ENCODE measurements around the gene C3orf85. TPM values are rescaled to one million over a fixed set of nuclear protein-coding genes. Genes with fewer than 3 reads are reported as not detected.

The C3orf85 gene
- total and polyA plus RNA-seq, 8 donors: 0.55 TPM; not detected in 7

DNA sequence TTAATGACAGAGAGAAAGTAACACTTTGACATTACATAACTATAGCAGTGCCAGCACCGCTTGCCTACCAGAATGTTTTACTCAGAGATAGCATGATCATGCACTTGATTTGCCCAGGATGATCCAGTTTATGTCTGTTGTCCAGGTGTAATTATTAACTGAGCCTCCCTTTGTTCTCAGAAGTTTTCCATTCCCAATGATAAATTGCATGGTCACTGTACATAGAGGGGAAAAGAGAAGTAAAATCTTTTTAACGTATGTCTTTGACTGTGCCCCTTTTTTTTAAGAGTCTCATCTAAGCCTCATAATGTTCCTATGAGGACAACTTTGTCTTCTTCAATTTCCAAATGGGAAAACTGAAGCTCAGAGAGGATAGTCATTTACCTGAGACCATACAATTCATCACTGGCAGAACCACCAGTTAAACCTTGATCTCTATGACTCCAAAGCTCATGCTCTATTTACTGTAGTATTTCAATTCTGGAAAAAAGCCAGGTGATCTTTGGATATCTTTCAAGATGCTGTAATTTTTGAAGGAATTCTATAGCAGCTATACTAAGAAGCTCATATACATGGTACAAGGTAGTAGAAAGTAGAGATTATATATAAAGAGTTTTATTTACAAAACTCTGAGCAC, 25.1 kb downstream of the C3orf85 start:
- Histone ChIP-seq H3K4me1 (no peaks in the 10 kb centered on the region), H3K4me3 (no peak overlapping the region), H3K27ac (no peak overlapping the region), H3K9me3 (peaks cover 0 to 6% (median 0%) of the 10 kb centered on the region in 4 donors), H3K27me3 (no peaks in the 10 kb centered on the region), H3K36me3 (no peaks in the 10 kb centered on the region)
- no peak for DNase-seq
- 25 to 74% (median 43%) methylated on average over 2 of the region's 2 CpGs for WGBS, 5 donors
- no peak for TF ChIP-seq POLR2AphosphoS5 (IDR thresholded peaks at IDR 0.05)
- TF ChIP-seq POLR2A (IDR thresholded peaks at IDR 0.05): no peak
- TF ChIP-seq, protein P1, sequence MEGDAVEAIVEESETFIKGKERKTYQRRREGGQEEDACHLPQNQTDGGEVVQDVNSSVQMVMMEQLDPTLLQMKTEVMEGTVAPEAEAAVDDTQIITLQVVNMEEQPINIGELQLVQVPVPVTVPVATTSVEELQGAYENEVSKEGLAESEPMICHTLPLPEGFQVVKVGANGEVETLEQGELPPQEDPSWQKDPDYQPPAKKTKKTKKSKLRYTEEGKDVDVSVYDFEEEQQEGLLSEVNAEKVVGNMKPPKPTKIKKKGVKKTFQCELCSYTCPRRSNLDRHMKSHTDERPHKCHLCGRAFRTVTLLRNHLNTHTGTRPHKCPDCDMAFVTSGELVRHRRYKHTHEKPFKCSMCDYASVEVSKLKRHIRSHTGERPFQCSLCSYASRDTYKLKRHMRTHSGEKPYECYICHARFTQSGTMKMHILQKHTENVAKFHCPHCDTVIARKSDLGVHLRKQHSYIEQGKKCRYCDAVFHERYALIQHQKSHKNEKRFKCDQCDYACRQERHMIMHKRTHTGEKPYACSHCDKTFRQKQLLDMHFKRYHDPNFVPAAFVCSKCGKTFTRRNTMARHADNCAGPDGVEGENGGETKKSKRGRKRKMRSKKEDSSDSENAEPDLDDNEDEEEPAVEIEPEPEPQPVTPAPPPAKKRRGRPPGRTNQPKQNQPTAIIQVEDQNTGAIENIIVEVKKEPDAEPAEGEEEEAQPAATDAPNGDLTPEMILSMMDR (IDR thresholded peaks at IDR 0.05): no peak
- no peak for TF ChIP-seq EP300 (IDR thresholded peaks at IDR 0.05)
- intact Hi-C loops (cut with DNase I; ENCODE audit: low total_unique reads): no loop called here

GRCh38 chr3:109165905-109166304, 29.4 kb downstream of the C3orf85 start:
- Histone ChIP-seq H3K4me3 (no peak overlapping the region), H3K27ac (no peak overlapping the region), H3K9me3 (no peaks in the 10 kb centered on the region), H3K27me3 (no peaks in the 10 kb centered on the region), H3K4me1 (no peaks in the 10 kb centered on the region), H3K36me3 (no peaks in the 10 kb centered on the region)
- intact Hi-C loops (cut with DNase I; ENCODE audit: low total_unique reads): no loop called here
- DNase-seq: no peak
- 77 to 87% (median 80%) methylated on average over 4 of the region's 4 CpGs for WGBS, 5 donors
- TF ChIP-seq EP300 (IDR thresholded peaks at IDR 0.05) (no peak), POLR2A (IDR thresholded peaks at IDR 0.05) (no peak), POLR2AphosphoS5 (IDR thresholded peaks at IDR 0.05) (no peak)
- TF ChIP-seq, protein P1 (IDR thresholded peaks at IDR 0.05): no peak

- H3K9me3 ChIP-seq: no peaks in the 10 kb centered on the region
- intact Hi-C loops (cut with DNase I; ENCODE audit: low total_unique reads): no loop called here
- no peaks in the 10 kb centered on the region for H3K4me1 ChIP-seq
- no peak for DNase-seq
- no peaks in the 10 kb centered on the region for H3K27me3 ChIP-seq
- WGBS, 5 donors: 90 to 98% (median 95%) methylated on average over 3 of the region's 3 CpGs
- no peak overlapping the region for H3K4me3 ChIP-seq
- TF ChIP-seq EP300 (IDR thresholded peaks at IDR 0.05) (no peak), POLR2AphosphoS5 (IDR thresholded peaks at IDR 0.05) (no peak), POLR2A (IDR thresholded peaks at IDR 0.05) (no peak)
- TF ChIP-seq, protein P1 (IDR thresholded peaks at IDR 0.05): no peak
- H3K27ac ChIP-seq: no peak overlapping the region
- H3K36me3 ChIP-seq: no peaks in the 10 kb centered on the region
Observed at GRCh38 chr3:109171479-109171878, 35.0 kb downstream of the C3orf85 start.

GRCh38 chr3:109175411-109175810, 38.9 kb downstream of the C3orf85 start:
- no peaks in the 10 kb centered on the region for H3K4me1 ChIP-seq
- no peak overlapping the region for H3K27ac ChIP-seq
- DNase-seq: no peak
- TF ChIP-seq POLR2A (IDR thresholded peaks at IDR 0.05): no peak
- no peak for TF ChIP-seq EP300 (IDR thresholded peaks at IDR 0.05)
- TF ChIP-seq, protein P1 (IDR thresholded peaks at IDR 0.05): no peak
- TF ChIP-seq POLR2AphosphoS5 (IDR thresholded peaks at IDR 0.05): no peak
- H3K9me3 ChIP-seq: no peaks in the 10 kb centered on the region
- H3K4me3 ChIP-seq: no peak overlapping the region
- WGBS, 5 donors: 67 to 83% (median 79%) methylated on average over 3 of the region's 3 CpGs
- H3K27me3 ChIP-seq: no peaks in the 10 kb centered on the region
- H3K36me3 ChIP-seq: no peaks in the 10 kb centered on the region
- intact Hi-C loops (cut with DNase I; ENCODE audit: low total_unique reads): no loop called here
